Hepatocyte (in vitro differentiated cells): Measurements from ENCODE around the gene CARD18. TPM values are rescaled to one million over a fixed set of nuclear protein-coding genes. Genes with fewer than 3 reads are reported as not detected.

Experiments
- DNase-seq: peaks from one replicate; pipeline ENCODE4 v3.0.0-alpha.2; 2016; ENCODE audit warnings: low spot score
- H2AFZ ChIP-seq: fragments of 200-600 bp; sonication (generic); 2 replicates; pipeline ENCODE4 v1.6.0; 2016; ENCODE audit warnings: antibody characterized with exemption, mild to moderate bottlenecking
- H3K27ac ChIP-seq: fragments of 200-600 bp; sonication (generic); 2 replicates; pipeline ENCODE4 v1.5.1; 2016; ENCODE audit warnings: mild to moderate bottlenecking
- H3K27me3 ChIP-seq: fragments of 200-600 bp; sonication (generic); 2 replicates; pipeline ENCODE4 v1.6.1; 2016
- H3K36me3 ChIP-seq: fragments of 200-600 bp; sonication (generic); replicated peaks from 2 replicates; pipeline ENCODE4 v1.5.1; 2016; ENCODE audit warnings: low read depth; ENCODE audit not compliant: insufficient read depth
- H3K4me1 ChIP-seq: fragments of 200-600 bp; sonication (generic); 2 replicates; pipeline ENCODE4 v1.5.1; 2016; ENCODE audit warnings: mild to moderate bottlenecking, moderate library complexity; ENCODE audit not compliant: insufficient read depth
- H3K4me2 ChIP-seq: fragments of 200-600 bp; sonication (generic); 2 replicates; pipeline ENCODE4 v1.6.0; 2016
- H3K4me3 ChIP-seq: fragments of 200-600 bp; sonication (generic); 2 replicates; pipeline ENCODE4 v1.5.1; 2016; ENCODE audit warnings: mild to moderate bottlenecking
- H3K79me2 ChIP-seq: fragments of 200-600 bp; sonication (generic); 2 replicates; pipeline ENCODE4 v1.6.0; 2017; ENCODE audit warnings: mild to moderate bottlenecking
- H3K9me2 ChIP-seq: fragments of 200-600 bp; sonication (generic); replicated peaks from 2 replicates; pipeline ENCODE4 v1.6.0; 2017; ENCODE audit warnings: mild to moderate bottlenecking; ENCODE audit not compliant: insufficient read depth
- H3K9me3 ChIP-seq: fragments of 200-600 bp; sonication (generic); 2 replicates; pipeline ENCODE4 v1.5.1; 2016; ENCODE audit warnings: low read depth, mild to moderate bottlenecking
- H4K20me1 ChIP-seq: fragments of 200-600 bp; sonication (generic); 2 replicates; pipeline ENCODE4 v1.6.0; 2016; ENCODE audit warnings: mild to moderate bottlenecking; ENCODE audit not compliant: insufficient read depth, poor library complexity, severe bottlenecking
- EZH2 ChIP-seq: fragments of 200-600 bp; sonication (generic); IDR thresholded peaks from 2 replicates; pipeline ENCODE4 v1.6.1; 2016; ENCODE audit warnings: antibody characterized with exemption, mild to moderate bottlenecking, borderline replicate concordance
- EZH2phosphoT487 ChIP-seq: fragments of 200-600 bp; sonication (generic); IDR thresholded peaks from one replicate; pipeline ENCODE4 v1.6.1; 2018; ENCODE audit warnings: antibody characterized with exemption, mild to moderate bottlenecking, low read depth, moderate library complexity; ENCODE audit not compliant: unreplicated experiment, severe bottlenecking
- WGBS: methylation state at CpG from one replicate; pipeline ENCODE4 v1.1.6; 2016; ENCODE audit warnings: low lambda C conversion rate; ENCODE audit errors: missing lambda C conversion rate; 5-methylcytosine and 5-hydroxymethylcytosine counted together
- polyA plus RNA-seq: library from polyadenylated mRNA; unstranded; fragments of >200 nt; fragmentation: Nextera tagmentation; extraction: Ambion mirVana; gene quantifications from 2 replicates; pipeline ENCODE4 v1.2.1, GENCODE V29; 2016
- total RNA-seq: library from RNA; depleted of rRNA; stranded (reverse); fragments of >200 nt; gene quantifications from 2 replicates; pipeline ENCODE4 v1.2.3, GENCODE V29; 2014
- TF ChIP-seq, protein P1 (sequence below): fragments of 200-600 bp; sonication (generic); IDR thresholded peaks from 2 replicates; pipeline ENCODE4 v1.5.1; 2016; ENCODE audit warnings: antibody characterized with exemption, mild to moderate bottlenecking; ENCODE audit not compliant: poor library complexity

CARD18 gene
- total and polyA plus RNA-seq, 2 experiments from 2014 or later, result not detected

DNA sequence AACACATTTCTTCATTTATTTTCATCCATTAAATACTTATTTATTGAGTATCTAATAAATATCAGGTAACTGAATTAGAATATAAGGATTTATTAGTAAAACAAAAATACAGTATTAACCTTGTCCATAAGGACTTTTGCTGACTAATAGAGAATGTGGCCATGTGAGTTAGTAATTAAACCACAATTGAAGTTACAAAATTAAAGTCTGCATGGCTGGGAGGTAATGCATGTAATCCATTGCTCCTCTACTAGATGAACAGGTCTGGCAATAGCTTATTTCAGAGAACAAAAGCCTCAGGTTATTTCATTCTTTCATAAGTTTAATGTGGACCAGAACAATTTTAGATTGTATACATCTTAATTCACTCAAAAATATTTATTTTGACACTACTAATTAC lies 9.9 kb upstream of the CARD18 start:
- H3K9me2 ChIP-seq, result no peaks in the 10 kb centered on the region
- DNase-seq, result no peak
- H3K4me3 ChIP-seq, result no peak overlapping the region
- TF ChIP-seq, protein P1, sequence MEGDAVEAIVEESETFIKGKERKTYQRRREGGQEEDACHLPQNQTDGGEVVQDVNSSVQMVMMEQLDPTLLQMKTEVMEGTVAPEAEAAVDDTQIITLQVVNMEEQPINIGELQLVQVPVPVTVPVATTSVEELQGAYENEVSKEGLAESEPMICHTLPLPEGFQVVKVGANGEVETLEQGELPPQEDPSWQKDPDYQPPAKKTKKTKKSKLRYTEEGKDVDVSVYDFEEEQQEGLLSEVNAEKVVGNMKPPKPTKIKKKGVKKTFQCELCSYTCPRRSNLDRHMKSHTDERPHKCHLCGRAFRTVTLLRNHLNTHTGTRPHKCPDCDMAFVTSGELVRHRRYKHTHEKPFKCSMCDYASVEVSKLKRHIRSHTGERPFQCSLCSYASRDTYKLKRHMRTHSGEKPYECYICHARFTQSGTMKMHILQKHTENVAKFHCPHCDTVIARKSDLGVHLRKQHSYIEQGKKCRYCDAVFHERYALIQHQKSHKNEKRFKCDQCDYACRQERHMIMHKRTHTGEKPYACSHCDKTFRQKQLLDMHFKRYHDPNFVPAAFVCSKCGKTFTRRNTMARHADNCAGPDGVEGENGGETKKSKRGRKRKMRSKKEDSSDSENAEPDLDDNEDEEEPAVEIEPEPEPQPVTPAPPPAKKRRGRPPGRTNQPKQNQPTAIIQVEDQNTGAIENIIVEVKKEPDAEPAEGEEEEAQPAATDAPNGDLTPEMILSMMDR, result no peak
- TF ChIP-seq EZH2 (no peak), EZH2phosphoT487 (no peak)
- no peak overlapping the region for H3K27ac ChIP-seq
- no peaks in the 10 kb centered on the region for H3K9me3 ChIP-seq
- no peaks in the 10 kb centered on the region for H3K27me3 ChIP-seq
- H2AFZ ChIP-seq, result no peak overlapping the region
- no peaks in the 10 kb centered on the region for H3K79me2 ChIP-seq
- H3K36me3 ChIP-seq, result no peaks in the 10 kb centered on the region
- H4K20me1 ChIP-seq, result no peaks in the 10 kb centered on the region
- no peak overlapping the region for H3K4me2 ChIP-seq
- H3K4me1 ChIP-seq, result peaks cover 5% of the 10 kb centered on the region

DNA sequence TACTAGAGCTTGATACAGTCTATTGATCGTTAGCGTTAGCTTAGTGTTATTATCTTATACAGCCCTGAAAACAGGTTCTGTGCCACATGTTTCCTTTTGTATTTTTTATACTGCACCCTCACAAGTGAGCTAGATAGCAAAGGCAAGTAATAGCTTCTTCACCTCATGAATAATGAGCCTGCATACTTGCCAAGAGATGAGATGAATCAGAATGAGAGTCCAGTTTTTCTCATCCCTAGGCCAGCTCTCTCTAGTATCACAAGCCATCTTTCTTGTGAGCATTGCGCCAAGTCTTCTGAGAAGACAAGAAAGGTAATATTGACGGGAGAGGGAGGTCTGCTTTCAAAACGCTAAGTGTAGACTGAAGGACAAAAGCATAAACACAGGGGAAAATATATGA lies 8.7 kb upstream of the CARD18 start:
- peaks cover 5% of the 10 kb centered on the region for H3K4me1 ChIP-seq
- no peak overlapping the region for H3K27ac ChIP-seq
- DNase-seq, result no peak
- H3K27me3 ChIP-seq, result no peaks in the 10 kb centered on the region
- no peaks in the 10 kb centered on the region for H3K9me3 ChIP-seq
- WGBS, result 96% methylated on average over 5 of the region's 5 CpGs
- H3K36me3 ChIP-seq, result no peaks in the 10 kb centered on the region
- H3K9me2 ChIP-seq, result no peaks in the 10 kb centered on the region
- H3K4me2 ChIP-seq, result no peak overlapping the region
- no peak overlapping the region for H3K4me3 ChIP-seq
- H3K79me2 ChIP-seq, result no peaks in the 10 kb centered on the region
- no peak overlapping the region for H2AFZ ChIP-seq
- no peaks in the 10 kb centered on the region for H4K20me1 ChIP-seq
- TF ChIP-seq EZH2phosphoT487 (no peak), EZH2 (no peak)
- TF ChIP-seq, protein P1, result no peak

DNA sequence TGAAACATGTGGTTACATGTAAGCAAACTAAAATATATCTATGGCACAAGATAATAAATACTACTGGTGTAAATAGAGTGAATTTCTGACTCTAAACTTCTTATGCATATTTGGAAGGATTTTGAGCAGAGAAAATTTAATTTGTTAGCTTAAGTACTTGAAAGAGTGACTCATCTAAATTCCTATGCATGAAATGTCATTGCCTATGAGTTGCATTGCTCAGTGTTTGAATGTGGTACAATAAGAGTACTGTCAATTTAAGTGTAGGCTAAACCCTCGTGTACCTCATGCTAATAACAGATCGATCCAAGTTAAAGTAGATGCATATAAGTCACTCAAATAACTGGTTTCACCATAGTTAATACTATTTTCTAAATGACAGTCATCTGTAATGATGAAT lies 5.3 kb upstream of the CARD18 start:
- no peak for DNase-seq
- H3K27ac ChIP-seq, result no peak overlapping the region
- H2AFZ ChIP-seq, result no peak overlapping the region
- H3K4me1 ChIP-seq, result peaks cover 5% of the 10 kb centered on the region
- no peaks in the 10 kb centered on the region for H3K36me3 ChIP-seq
- TF ChIP-seq EZH2 (no peak), EZH2phosphoT487 (no peak)
- TF ChIP-seq, protein P1, result no peak
- no peaks in the 10 kb centered on the region for H4K20me1 ChIP-seq
- WGBS, result 84% methylated on average over 2 of the region's 2 CpGs
- no peaks in the 10 kb centered on the region for H3K9me3 ChIP-seq
- H3K9me2 ChIP-seq, result no peaks in the 10 kb centered on the region
- H3K4me3 ChIP-seq, result no peak overlapping the region
- no peak overlapping the region for H3K4me2 ChIP-seq
- H3K79me2 ChIP-seq, result no peaks in the 10 kb centered on the region
- H3K27me3 ChIP-seq, result no peaks in the 10 kb centered on the region

DNA sequence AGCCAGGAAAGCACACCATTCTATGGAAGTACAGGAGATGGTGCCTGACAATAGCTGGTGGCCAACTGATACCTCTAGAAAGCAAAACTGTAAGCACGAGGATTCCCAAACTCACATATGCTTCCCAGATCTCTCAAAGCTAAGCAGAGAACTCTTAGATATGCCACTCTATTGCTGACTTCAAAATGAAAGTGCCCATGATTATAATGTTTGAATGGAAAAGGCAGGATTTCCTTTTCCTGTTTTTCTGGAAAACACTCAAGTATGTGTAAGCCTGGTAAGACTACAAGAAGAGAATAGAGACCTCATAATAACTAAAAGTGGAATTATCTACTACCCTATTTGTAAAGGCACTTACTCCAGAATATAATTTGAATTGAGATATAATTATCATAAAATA lies 2.6 kb upstream of the CARD18 start:
- no peaks in the 10 kb centered on the region for H3K9me2 ChIP-seq
- H3K79me2 ChIP-seq, result no peaks in the 10 kb centered on the region
- no peak for TF ChIP-seq EZH2phosphoT487
- TF ChIP-seq, protein P1, result no peak
- TF ChIP-seq EZH2, result no peak
- H4K20me1 ChIP-seq, result no peaks in the 10 kb centered on the region
- H3K9me3 ChIP-seq, result no peaks in the 10 kb centered on the region
- 96% methylated on average over 1 of the region's 1 CpG for WGBS
- no peak for DNase-seq
- no peak overlapping the region for H3K27ac ChIP-seq
- no peaks in the 10 kb centered on the region for H3K36me3 ChIP-seq
- no peaks in the 10 kb centered on the region for H3K27me3 ChIP-seq
- H3K4me1 ChIP-seq, result peaks cover 5% of the 10 kb centered on the region
- no peak overlapping the region for H3K4me3 ChIP-seq
- no peak overlapping the region for H3K4me2 ChIP-seq
- no peak overlapping the region for H2AFZ ChIP-seq
